C4-2B (cell line): ENCODE results near the gene PIGT.

Experiments used
- CTCF ChIP-seq: fragments of 450-650 bp; conservative IDR thresholded peaks from 2 replicates; pipeline ENCODE4 v1.5.1; 2017; ENCODE audit warnings: mild to moderate bottlenecking
- ZFX ChIP-seq: fragments of 450-650 bp; IDR thresholded peaks from 2 replicates; pipeline ENCODE4 v1.6.1; 2017

- no peak for TF ChIP-seq CTCF
- TF ChIP-seq ZFX = no peak
Measured at GRCh38 chr20:45433316-45433715, 17.4 kb downstream of the PIGT start.
